Mammary epithelial cell (primary cell): ENCODE data around the gene RRP1B.

Source experiments
- CTCF ChIP-seq, 2 donors: IDR thresholded peaks in 1 of 2; conservative IDR thresholded peaks in 1 of 2; 2 replicates each; pipeline ENCODE4 v1.5.1; 2011 to 2012; ENCODE audit warnings: inconsistent platforms in 2 of 2, low read length in 2 of 2, mild to moderate bottlenecking in 2 of 2, control low read depth in 1 of 2, low read depth in 1 of 2; ENCODE audit not compliant: insufficient read depth in 1 of 2; ENCODE audit errors: extremely low read depth in 1 of 2
- EZH2 ChIP-seq: IDR thresholded peaks from 2 replicates; pipeline ENCODE4 v1.6.1; 2012; ENCODE audit warnings: low read length, inconsistent platforms, borderline replicate concordance

DNA sequence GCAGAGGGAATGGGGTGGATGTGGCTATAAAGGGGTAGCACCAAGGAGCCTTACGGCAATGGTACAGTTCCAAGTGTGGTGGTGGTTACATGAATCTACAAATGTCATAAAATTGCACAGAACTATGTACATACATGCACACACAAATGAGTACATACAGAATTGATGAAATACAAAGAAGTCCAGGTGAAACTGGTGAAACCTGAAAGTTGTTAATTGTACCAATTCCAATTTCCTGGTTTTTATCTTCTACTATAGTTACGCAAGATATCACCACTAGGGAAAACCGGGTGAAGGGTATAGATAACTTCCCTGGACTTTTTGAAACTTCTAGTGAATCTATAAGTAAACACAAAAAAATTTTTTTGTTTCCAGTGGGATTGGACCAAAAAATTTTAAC, 19.0 kb upstream of the RRP1B start:
- no peak for TF ChIP-seq CTCF (conservative IDR thresholded peaks at IDR 0.05 in 1 of 2, IDR thresholded peaks at IDR 0.05 in 1 of 2; ENCODE audit: extremely low read depth in 1 of 2, insufficient read depth in 1 of 2, low read depth in 1 of 2, low read length in 2 of 2)
- no peak for TF ChIP-seq EZH2
